ENCODE measurements around the gene SSBP3.
A peak's percentile ranks its signal among the peaks of the same experiment; 100 is the strongest.

The SSBP3 gene

GRCh38 chr1:54328066-54328636 is 78.0 kb downstream of the SSBP3 start (continued):
- TF ChIP-seq TSHZ2 (CRISPR knock-in tag; IDR thresholded peaks at IDR 0.05), result no peak
- TF ChIP-seq RARB (CRISPR knock-in tag; IDR thresholded peaks at IDR 0.05), result no peak
- TF ChIP-seq ARNTL (CRISPR knock-in tag; IDR thresholded peaks at IDR 0.05; ENCODE audit: borderline replicate concordance, low read depth), result no peak
- no peak for TF ChIP-seq CSDC2 (CRISPR knock-in tag; IDR thresholded peaks at IDR 0.05)
- TF ChIP-seq ESRRG (CRISPR knock-in tag; IDR thresholded peaks at IDR 0.05), result no peak
- TF ChIP-seq ZNF70 (CRISPR knock-in tag; IDR thresholded peaks at IDR 0.05), result no peak
- no peak for TF ChIP-seq OSR1 (CRISPR knock-in tag; IDR thresholded peaks at IDR 0.05)
- TF ChIP-seq BACH2 (CRISPR knock-in tag; IDR thresholded peaks at IDR 0.05; ENCODE audit: borderline replicate concordance), result no peak

DNA sequence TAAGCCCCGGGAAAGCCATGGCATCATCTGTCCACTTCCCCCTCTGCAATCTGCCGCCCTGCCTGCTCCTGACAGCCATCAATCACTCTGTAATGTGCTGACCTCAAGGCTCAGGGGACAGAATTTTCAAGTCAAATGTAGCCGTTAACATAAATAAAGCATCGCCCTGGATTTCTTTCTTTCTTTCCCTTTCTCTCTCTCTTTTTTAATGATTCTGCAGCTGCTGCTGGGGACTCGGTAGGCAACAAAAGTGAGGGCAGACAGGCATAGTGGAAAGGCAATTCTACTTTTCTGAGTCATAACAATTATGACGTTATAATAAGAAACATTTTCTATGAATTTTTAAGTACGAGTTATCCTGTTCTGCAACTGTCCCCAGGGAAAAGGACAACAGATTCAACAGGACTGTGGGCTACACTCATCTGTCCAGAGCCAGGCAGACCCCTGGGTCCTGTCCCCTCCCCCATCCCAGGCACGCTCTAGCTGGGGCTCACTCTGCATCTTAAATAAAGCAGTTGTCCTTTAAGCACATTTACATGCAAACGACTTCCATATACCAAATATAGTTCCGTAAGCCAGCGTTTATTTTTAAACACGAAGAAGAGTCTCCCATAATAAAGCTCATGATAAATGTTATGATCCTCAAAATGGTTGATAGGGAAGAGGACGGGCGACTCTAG is 78.7 kb downstream of the SSBP3 start:
- TF ChIP-seq ARNTL (CRISPR knock-in tag; IDR thresholded peaks at IDR 0.05; ENCODE audit: borderline replicate concordance, low read depth), result no peak
- peak; percentile 81 for TF ChIP-seq TSHZ2 (CRISPR knock-in tag; IDR thresholded peaks at IDR 0.05)
- peak; percentile 33 for ATAC-seq

DNA sequence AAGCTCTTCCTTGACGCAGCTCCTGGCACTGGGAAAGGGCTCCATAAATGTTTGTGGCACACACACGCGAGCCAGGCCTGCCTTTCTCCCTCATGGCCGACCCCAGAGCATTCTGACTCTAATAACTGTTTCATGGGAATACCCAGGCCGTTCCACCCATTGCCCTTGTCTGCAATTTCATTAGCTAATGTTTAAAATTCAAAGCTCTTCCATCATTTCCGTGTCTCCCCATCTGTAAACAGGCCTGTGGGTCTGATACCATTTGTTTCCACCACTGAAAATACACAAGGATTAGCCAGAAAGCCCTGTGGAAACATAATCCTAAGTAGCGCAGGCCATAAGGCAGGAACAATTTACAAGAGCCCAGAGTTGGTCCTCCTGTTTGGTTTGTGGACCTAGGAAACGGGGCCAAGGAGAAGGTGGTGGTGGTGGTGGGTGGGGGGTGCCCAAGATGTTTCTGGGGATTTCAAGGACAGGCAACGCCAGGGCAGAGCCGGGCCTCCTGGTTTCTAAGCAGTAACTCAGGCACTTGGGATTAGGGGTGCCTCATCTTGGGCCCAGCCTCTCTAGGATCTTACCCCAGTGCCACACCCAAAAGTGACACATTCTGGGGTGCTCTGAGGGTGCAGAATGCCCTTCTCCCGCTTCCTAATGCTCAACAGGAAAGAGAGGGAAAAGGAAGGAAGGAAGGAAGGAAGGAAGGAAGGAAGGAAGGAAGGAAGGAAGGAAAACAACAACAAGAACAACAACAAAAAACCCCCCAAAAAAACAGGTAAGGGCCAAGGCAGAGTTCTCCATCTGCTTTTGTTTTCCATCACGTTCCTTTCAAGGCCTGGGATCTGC is 79.4 kb downstream of the SSBP3 start:
- ATAC-seq, result no peak
- TF ChIP-seq ZC3H10 (CRISPR knock-in tag; IDR thresholded peaks at IDR 0.05), result no peak
- no peak for TF ChIP-seq BACH2 (CRISPR knock-in tag; IDR thresholded peaks at IDR 0.05; ENCODE audit: borderline replicate concordance)
- no peak for TF ChIP-seq ZFP30 (CRISPR knock-in tag; IDR thresholded peaks at IDR 0.05)
- TF ChIP-seq ZNF565 (CRISPR knock-in tag; conservative IDR thresholded peaks at IDR 0.05; ENCODE audit: low read depth), result no peak
- TF ChIP-seq, protein P1, sequence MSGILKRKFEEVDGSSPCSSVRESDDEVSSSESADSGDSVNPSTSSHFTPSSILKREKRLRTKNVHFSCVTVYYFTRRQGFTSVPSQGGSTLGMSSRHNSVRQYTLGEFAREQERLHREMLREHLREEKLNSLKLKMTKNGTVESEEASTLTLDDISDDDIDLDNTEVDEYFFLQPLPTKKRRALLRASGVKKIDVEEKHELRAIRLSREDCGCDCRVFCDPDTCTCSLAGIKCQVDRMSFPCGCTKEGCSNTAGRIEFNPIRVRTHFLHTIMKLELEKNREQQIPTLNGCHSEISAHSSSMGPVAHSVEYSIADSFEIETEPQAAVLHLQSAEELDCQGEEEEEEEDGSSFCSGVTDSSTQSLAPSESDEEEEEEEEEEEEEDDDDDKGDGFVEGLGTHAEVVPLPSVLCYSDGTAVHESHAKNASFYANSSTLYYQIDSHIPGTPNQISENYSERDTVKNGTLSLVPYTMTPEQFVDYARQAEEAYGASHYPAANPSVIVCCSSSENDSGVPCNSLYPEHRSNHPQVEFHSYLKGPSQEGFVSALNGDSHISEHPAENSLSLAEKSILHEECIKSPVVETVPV (CRISPR knock-in tag; IDR thresholded peaks at IDR 0.05), result no peak
- TF ChIP-seq ESRRG (CRISPR knock-in tag; IDR thresholded peaks at IDR 0.05), result no peak
- TF ChIP-seq ZNF8 (CRISPR knock-in tag; IDR thresholded peaks at IDR 0.05), result no peak
- TF ChIP-seq ZNF70 (CRISPR knock-in tag; IDR thresholded peaks at IDR 0.05), result no peak
- TF ChIP-seq SNAI2 (CRISPR knock-in tag; IDR thresholded peaks at IDR 0.05), result no peak
- no peak for TF ChIP-seq POU6F1 (CRISPR knock-in tag; IDR thresholded peaks at IDR 0.05; ENCODE audit: borderline replicate concordance, low read depth)
- TF ChIP-seq ZFP3 (CRISPR knock-in tag; IDR thresholded peaks at IDR 0.05), result no peak
- TF ChIP-seq CSDC2 (CRISPR knock-in tag; IDR thresholded peaks at IDR 0.05), result no peak
- no peak for TF ChIP-seq CREB5 (CRISPR knock-in tag; IDR thresholded peaks at IDR 0.05; ENCODE audit: low read depth)
- no peak for TF ChIP-seq RARB (CRISPR knock-in tag; IDR thresholded peaks at IDR 0.05)

Measured in SK-N-SH treated with all-trans-retinoic acid at 6 μM for 48 hours (cell line).